Loucy (cell line): ENCODE results near the gene SERBP1.

Experiments
- EZH2phosphoT487 ChIP-seq: fragments of 200-600 bp; IDR thresholded peaks from 2 replicates; pipeline ENCODE4 v1.6.1; 2018; ENCODE audit warnings: antibody characterized with exemption, mild to moderate bottlenecking, moderate library complexity, borderline replicate concordance
- TF ChIP-seq, protein P1 (sequence below): fragments of 200-600 bp; sonication (generic); conservative IDR thresholded peaks from 2 replicates; pipeline ENCODE4 v1.5.1; 2014; ENCODE audit warnings: mild to moderate bottlenecking, antibody characterized with exemption, low read length

- TF ChIP-seq, protein P1, sequence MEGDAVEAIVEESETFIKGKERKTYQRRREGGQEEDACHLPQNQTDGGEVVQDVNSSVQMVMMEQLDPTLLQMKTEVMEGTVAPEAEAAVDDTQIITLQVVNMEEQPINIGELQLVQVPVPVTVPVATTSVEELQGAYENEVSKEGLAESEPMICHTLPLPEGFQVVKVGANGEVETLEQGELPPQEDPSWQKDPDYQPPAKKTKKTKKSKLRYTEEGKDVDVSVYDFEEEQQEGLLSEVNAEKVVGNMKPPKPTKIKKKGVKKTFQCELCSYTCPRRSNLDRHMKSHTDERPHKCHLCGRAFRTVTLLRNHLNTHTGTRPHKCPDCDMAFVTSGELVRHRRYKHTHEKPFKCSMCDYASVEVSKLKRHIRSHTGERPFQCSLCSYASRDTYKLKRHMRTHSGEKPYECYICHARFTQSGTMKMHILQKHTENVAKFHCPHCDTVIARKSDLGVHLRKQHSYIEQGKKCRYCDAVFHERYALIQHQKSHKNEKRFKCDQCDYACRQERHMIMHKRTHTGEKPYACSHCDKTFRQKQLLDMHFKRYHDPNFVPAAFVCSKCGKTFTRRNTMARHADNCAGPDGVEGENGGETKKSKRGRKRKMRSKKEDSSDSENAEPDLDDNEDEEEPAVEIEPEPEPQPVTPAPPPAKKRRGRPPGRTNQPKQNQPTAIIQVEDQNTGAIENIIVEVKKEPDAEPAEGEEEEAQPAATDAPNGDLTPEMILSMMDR, result no peak
- TF ChIP-seq EZH2phosphoT487, result no peak
These were observed 62.1 kb downstream of the SERBP1 start for GRCh38 chr1:67368046-67368514.
